Mucosa of stomach (tissue), 1 donor: ENCODE results near the gene TTC33.
A peak's percentile ranks its signal among the peaks of the same experiment; 100 is the strongest.

ENCODE experiments used
- H3K27me3 ChIP-seq: one replicate; pipeline ENCODE4 v1.7.0; 2013; ENCODE audit warnings: mild to moderate bottlenecking, low read length; ENCODE audit not compliant: control insufficient read depth, insufficient read depth
- H3K36me3 ChIP-seq: one replicate; pipeline ENCODE4 v1.7.0; 2013; ENCODE audit warnings: low read length; ENCODE audit not compliant: control insufficient read depth, insufficient read depth
- H3K4me1 ChIP-seq: one replicate; pipeline ENCODE4 v1.7.0; 2013; ENCODE audit warnings: mild to moderate bottlenecking, low read length; ENCODE audit not compliant: control insufficient read depth, insufficient read depth
- H3K4me3 ChIP-seq: one replicate; pipeline ENCODE4 v1.7.0; 2013; ENCODE audit warnings: low read length
- H3K9ac ChIP-seq: one replicate; pipeline ENCODE4 v1.7.0; 2013; ENCODE audit warnings: mild to moderate bottlenecking, low read length, moderate library complexity
- H3K9me3 ChIP-seq: one replicate; pipeline ENCODE4 v1.7.0; 2013; ENCODE audit warnings: mild to moderate bottlenecking, low read length, moderate library complexity; ENCODE audit not compliant: control insufficient read depth
- donor health status: Pancreatic carcinoma.

Gene TTC33

DNA sequence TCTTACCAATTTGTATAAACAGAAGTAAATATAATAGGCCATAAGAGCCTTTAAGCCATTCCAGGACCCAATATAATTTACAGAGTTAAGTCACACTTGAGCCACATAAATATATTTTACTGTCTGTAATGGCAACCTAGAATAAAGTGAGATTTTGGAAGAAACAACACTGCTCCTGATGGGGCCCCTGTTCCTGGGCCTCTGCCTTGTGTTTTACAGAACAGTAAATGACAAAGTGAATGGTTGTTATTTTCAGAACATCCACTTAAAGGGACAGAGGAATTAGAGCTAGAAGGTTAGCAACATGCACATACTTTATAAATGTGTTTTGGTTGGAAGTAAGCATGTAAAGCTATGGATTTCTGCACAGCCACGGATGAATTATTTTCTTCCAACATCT lies 72.5 kb downstream of the TTC33 start:
- peak overlapping the region; percentile 96 for H3K4me3 ChIP-seq

DNA sequence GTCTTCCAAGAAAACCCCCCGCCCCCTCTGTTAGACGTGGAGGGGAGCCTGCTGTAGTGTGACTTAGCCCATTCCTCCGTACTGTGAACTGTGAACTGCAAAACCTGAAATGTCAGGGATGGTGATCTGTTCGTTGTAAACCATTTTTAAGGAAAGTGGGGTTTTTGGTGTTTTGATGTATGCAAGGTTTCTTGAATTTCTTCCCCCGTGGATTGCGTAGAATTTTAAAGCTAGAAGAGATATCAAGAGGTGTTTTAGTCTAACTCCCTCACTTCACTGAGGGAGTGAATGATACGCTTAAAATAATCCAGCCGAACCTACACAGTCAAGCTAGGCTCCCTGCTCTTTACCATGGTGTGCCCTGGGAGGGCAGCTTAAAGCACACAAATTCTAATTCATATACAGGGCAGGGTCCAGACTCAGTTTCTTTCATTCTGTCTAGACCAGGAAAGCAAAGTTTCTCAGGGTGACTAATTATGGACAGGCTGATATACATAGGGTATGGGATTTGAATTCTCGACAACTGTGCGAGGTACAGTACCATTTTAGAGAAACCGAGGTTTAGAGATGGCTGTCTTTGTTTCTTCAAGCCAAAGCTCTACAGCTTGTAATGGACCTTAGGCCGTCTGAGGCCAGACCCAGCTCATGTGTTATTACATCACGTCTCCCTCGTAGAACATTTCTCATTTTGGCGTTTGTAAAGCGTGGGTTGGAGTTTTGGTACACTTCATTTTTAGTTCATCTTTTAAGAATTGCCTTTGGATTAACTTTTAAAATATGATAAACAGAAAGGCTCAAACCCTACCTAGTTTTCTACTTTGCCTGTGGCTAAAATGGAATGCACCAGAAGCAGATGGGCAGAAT lies 73.4 kb downstream of the TTC33 start:
- Histone ChIP-seq H3K4me1 (peaks cover 4% of the 10 kb centered on the region), H3K9me3 (no peaks in the 10 kb centered on the region), H3K9ac (peak overlapping the region; percentile 88), H3K4me3 (peak overlapping the region; percentile 96), H3K27me3 (peaks cover 7% of the 10 kb centered on the region), H3K36me3 (no peaks in the 10 kb centered on the region)

More for the DNA sequence above, 72.5 kb downstream of the TTC33 start:
- Histone ChIP-seq H3K4me1 (peaks cover 4% of the 10 kb centered on the region), H3K36me3 (no peaks in the 10 kb centered on the region), H3K27me3 (peaks cover 7% of the 10 kb centered on the region), H3K9ac (peak overlapping the region; percentile 88), H3K9me3 (no peaks in the 10 kb centered on the region)

GRCh38 chr5:40681363-40682153 lies 74.2 kb downstream of the TTC33 start:
- H3K9ac ChIP-seq: peak overlapping the region; percentile 88

DNA sequence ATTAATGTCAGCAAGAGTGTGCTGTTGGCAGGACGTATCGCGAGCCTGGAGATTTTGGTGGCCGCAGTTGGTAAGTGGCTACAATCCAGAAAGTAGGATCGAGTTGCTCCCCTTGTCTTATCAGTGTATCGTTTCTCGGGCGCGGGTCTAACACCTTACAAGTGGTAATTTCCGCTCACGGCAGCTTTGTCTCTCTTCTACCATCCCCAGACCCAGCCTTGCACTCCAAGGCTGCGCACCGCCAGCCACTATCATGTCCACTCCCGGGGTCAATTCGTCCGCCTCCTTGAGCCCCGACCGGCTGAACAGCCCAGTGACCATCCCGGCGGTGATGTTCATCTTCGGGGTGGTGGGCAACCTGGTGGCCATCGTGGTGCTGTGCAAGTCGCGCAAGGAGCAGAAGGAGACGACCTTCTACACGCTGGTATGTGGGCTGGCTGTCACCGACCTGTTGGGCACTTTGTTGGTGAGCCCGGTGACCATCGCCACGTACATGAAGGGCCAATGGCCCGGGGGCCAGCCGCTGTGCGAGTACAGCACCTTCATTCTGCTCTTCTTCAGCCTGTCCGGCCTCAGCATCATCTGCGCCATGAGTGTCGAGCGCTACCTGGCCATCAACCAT lies 74.9 kb downstream of the TTC33 start:
- H3K9ac ChIP-seq: peak overlapping the region; percentile 88
- H3K4me3 ChIP-seq: peak overlapping the region; percentile 96
- H3K4me1 ChIP-seq: peaks cover 14% of the 10 kb centered on the region
- H3K36me3 ChIP-seq: no peaks in the 10 kb centered on the region
- no peaks in the 10 kb centered on the region for H3K9me3 ChIP-seq
- peaks cover 7% of the 10 kb centered on the region for H3K27me3 ChIP-seq

More at GRCh38 chr5:40681363-40682153, 74.2 kb downstream of the TTC33 start:
- Histone ChIP-seq H3K4me1 (peaks cover 12% of the 10 kb centered on the region), H3K36me3 (no peaks in the 10 kb centered on the region), H3K27me3 (peaks cover 7% of the 10 kb centered on the region), H3K9me3 (no peaks in the 10 kb centered on the region), H3K4me3 (peak overlapping the region; percentile 96)

- Histone ChIP-seq H3K36me3 (no peaks in the 10 kb centered on the region), H3K4me1 (peaks cover 19% of the 10 kb centered on the region), H3K9me3 (no peaks in the 10 kb centered on the region), H3K4me3 (peak within 1 kb of the TSS; percentile 96), H3K9ac (peak within 1 kb of the TSS; percentile 88), H3K27me3 (peaks cover 7% of the 10 kb centered on the region)
Observed at GRCh38 chr5:40679913-40680681, 75.7 kb downstream of the TTC33 start, which contains the start of gene PTGER4. Gene PTGER4, plus strand, starts transcription at chr5:40679915. Its CDS starts 1,079 bp downstream, at chr5:40680994.

DNA sequence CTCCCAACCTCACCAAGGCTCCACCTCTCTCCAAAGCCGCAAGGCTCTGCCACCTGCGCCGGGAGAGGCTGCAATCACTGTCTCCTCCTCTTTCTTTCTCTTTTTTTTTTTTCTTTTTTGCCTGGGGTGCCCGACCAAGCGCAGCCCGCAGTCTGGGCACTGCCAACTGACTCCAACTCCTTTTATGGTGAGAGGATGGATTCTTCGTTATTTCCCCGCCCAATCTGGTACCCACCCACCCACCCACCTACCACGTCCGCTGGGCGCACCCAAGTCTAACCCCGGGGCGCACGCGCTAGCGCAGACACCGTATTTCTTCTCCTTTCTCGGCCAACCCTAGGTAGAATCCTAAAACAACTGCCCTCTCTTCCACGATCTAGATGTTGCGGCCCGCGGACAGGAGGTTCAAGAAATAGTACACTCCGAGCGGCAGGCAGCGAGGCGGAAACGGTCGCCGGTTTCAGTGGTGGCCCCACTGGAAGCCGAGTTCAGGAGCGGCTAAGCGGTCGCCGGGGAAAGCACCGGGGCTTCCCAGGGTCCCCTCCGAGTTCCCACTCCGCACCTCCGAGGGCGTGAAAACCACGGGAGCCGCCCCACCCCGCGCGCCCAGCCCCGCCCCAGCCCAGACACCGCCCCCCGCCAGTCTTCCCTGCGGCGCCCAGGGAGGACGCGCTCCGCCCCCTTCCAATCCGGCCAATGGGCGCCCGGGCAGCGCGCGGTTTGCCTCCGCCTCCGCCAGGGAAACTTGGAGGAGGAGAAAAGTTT lies 76.4 kb downstream of the TTC33 start:
- Histone ChIP-seq H3K27me3 (peaks cover 7% of the 10 kb centered on the region), H3K4me1 (peaks cover 19% of the 10 kb centered on the region), H3K9me3 (no peaks in the 10 kb centered on the region), H3K36me3 (no peaks in the 10 kb centered on the region), H3K4me3 (peak overlapping the region; percentile 96), H3K9ac (peak overlapping the region; percentile 88)

DNA sequence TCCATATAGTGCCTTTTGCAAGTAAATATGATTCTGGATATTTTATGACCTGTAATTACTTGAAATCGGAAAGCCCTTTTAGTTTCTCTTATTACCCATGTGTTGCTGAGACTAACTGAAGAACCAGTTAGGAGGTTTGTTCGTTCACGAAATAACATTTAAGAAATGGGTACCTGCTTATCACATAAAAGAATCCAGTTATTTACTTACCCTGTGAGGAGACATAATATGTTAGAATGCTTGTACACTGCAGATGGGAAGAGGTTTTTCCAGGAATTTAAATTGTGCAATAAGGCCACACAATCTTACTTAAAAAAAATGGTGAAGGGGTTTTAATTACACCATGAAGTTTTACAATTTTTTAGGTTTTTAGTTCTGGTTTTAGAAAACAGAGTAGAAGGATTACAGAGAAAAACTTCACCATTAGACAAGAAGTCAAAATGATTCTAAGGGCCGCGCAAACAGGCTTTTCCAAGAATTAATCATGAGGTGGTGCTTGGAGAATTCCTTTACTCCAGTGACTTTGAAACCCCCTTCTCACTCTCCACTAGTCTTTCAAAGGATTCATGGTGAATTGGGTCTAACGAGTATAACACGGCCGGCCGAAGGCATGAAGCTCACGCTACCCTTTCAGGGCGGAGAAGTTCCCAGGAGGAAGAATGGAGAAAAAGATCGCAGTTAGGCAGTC lies 77.2 kb downstream of the TTC33 start:
- H3K4me1 ChIP-seq: peaks cover 17% of the 10 kb centered on the region
- H3K9ac ChIP-seq: peak overlapping the region; percentile 74
- H3K36me3 ChIP-seq: no peaks in the 10 kb centered on the region
- no peaks in the 10 kb centered on the region for H3K9me3 ChIP-seq
- H3K4me3 ChIP-seq: peak overlapping the region; percentile 32
- H3K27me3 ChIP-seq: peaks cover 7% of the 10 kb centered on the region

GRCh38 chr5:40678026-40678425 lies 77.7 kb downstream of the TTC33 start:
- peak overlapping the region; percentile 74 for H3K9ac ChIP-seq
- H3K9me3 ChIP-seq: no peaks in the 10 kb centered on the region
- H3K4me1 ChIP-seq: peaks cover 15% of the 10 kb centered on the region
- H3K27me3 ChIP-seq: peaks cover 7% of the 10 kb centered on the region
- H3K36me3 ChIP-seq: no peaks in the 10 kb centered on the region
- no peak overlapping the region for H3K4me3 ChIP-seq

DNA sequence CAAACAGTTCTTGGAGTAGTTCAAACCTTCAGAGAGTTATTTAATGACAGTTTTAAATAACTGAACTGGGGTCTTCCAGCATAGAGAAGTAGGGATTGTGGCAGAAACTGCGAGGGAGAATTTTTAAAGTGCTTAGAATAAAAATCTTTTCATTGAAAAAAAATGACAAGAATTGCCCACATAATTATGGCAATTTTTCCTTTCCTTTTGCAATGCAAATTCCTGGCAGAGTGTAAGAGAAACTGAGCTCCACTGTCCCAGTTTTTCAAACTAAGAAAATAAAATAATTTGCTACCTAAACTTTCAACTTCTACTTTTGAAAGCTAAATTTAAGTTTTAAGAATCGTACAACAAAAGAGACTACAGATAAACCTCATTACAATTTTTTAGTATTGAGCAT lies 78.3 kb downstream of the TTC33 start:
- H3K27me3 ChIP-seq: peaks cover 7% of the 10 kb centered on the region
- H3K9ac ChIP-seq: peak overlapping the region; percentile 35
- no peak overlapping the region for H3K4me3 ChIP-seq
- H3K4me1 ChIP-seq: peaks cover 15% of the 10 kb centered on the region
- H3K9me3 ChIP-seq: no peaks in the 10 kb centered on the region
- no peaks in the 10 kb centered on the region for H3K36me3 ChIP-seq

DNA sequence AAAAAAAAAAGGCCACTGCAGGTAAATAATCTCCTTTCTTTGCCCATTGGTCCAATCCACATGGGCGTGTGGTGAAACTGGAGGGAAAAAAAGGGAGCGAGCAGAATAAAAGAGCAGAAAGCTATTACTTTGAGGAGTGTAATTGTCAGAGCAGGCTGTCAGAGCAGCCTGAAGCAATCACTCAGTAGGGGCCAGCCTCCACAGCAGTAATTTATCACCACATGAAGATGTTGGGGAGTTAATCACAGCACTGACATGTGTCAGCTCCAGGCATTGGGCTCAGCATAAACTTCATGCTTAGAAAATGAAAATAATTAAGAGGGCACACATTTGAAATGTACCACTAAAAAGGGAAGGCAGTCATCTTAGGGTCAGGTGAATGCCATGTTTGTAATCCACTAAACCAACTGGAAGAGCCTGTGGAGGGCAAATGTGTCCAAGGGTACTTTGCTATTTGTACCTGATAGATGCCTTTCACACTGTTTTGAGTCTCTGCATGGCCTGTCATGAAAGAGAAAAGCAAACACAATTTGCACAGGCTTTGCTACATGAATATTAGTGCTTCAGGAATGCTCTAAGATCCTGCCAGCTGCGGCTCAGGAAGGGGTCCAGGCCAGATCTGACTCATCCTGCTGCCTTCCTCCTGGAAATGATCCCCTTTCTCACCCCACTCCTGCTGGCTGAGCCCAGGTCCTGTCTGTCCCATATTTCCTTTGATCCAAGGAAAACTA lies 79.0 kb downstream of the TTC33 start:
- H3K9me3 ChIP-seq: no peaks in the 10 kb centered on the region
- H3K4me1 ChIP-seq: peaks cover 15% of the 10 kb centered on the region
- no peaks in the 10 kb centered on the region for H3K36me3 ChIP-seq
- H3K9ac ChIP-seq: peak overlapping the region; percentile 35
- H3K4me3 ChIP-seq: no peak overlapping the region
- peaks cover 7% of the 10 kb centered on the region for H3K27me3 ChIP-seq
